Heart left ventricle (tissue), 13 donors: ENCODE measurements around the gene BRD9.

Source experiments
- POLR2A ChIP-seq, 2 donors: fragments of 450-650 bp; IDR thresholded peaks; one replicate each; pipeline ENCODE4 v1.6.1; 2017; ENCODE audit warnings: antibody characterized with exemption in 2 of 2, mild to moderate bottlenecking in 2 of 2, moderate library complexity in 2 of 2
- TF ChIP-seq, protein P1 (sequence below), 12 donors: fragments of 200-600 bp; sonication (generic) in 4 of 12; IDR thresholded peaks; one replicate each; pipeline versions ENCODE4 v1.5.0 to v1.8.0; 2018 to 2022; ENCODE audit warnings: antibody characterized with exemption in 12 of 12, mild to moderate bottlenecking in 5 of 12
- donor health status: ischemic (EF 13 %, LVEDD 7.1; RV severe dilation, severe dysfunction).
- donor health status: DM: no; HTN: yes; CAD: no.
- donor health status: DM: no; HTN: no; CAD: no.
- donor health status: ischemic (EF 25% LVEDD 6.9; RV normal size, moderate dysfunction).
- donor health status: ischemic (EF 25% LVEDD 5.7; RV mildly dilated, moderate dysfunction).
- donor health status: ischemic (EF 35%, LVEDD 5.7; RV mildly dilated, moderate dysfunction).
- donor health status: nonischemic (EF 11% LVEDD 7.7; RV severe dilation, severe dysfunction).
- donor health status: DM: yes; HTN: yes; CAD: no.
- donor health status: PGD.
- donor health status: ischemic (EF 29% LVEDD 5.4; RV normal size, mild dysfunction).
- donor health status: nonischemic (EF 23%, LVEDD 6.1; RV moderate dilation, normal function).

DNA sequence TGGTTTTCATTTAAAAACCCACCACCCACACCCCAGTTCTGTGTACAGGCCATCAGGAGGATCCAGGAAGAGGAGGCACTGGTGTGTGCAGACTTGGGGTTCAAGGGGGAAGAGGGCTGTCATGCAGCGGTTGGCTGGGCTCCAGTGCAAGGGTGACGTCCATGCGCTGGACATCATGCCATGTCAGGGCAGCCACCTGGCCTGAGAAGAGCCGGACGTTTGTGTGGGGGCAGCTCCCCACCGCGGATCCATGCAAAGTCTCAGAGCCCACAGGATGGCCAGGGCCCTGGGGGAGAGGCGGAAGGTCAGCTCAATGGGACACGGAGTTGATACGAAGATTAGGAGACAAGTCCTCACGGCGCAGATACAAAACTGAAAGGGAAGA lies 11.1 kb downstream of the BRD9 start:
- TF ChIP-seq, protein P1, sequence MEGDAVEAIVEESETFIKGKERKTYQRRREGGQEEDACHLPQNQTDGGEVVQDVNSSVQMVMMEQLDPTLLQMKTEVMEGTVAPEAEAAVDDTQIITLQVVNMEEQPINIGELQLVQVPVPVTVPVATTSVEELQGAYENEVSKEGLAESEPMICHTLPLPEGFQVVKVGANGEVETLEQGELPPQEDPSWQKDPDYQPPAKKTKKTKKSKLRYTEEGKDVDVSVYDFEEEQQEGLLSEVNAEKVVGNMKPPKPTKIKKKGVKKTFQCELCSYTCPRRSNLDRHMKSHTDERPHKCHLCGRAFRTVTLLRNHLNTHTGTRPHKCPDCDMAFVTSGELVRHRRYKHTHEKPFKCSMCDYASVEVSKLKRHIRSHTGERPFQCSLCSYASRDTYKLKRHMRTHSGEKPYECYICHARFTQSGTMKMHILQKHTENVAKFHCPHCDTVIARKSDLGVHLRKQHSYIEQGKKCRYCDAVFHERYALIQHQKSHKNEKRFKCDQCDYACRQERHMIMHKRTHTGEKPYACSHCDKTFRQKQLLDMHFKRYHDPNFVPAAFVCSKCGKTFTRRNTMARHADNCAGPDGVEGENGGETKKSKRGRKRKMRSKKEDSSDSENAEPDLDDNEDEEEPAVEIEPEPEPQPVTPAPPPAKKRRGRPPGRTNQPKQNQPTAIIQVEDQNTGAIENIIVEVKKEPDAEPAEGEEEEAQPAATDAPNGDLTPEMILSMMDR (IDR thresholded peaks at IDR 0.05), result no peak
- no peak for TF ChIP-seq POLR2A (IDR thresholded peaks at IDR 0.05)
